Lower leg skin (tissue), 4 donors: ENCODE data around the gene KIF13A. TPM values are rescaled to one million over a fixed set of nuclear protein-coding genes. Genes with fewer than 3 reads are reported as not detected.

ENCODE experiments used
- DNase-seq, 2 donors: peaks; one replicate each; pipeline ENCODE4 v3.0.0-alpha.2; 2019; ENCODE audit warnings: low spot score in 2 of 2
- H3K4me3 ChIP-seq: fragments of 200-600 bp; sonication (generic); 2 replicates; pipeline ENCODE4 v1.5.1; 2017; ENCODE audit warnings: mild to moderate bottlenecking, low read depth; ENCODE audit not compliant: poor library complexity, severe bottlenecking
- POLR2A ChIP-seq, 2 donors: fragments of 450-650 bp; IDR thresholded peaks; one replicate each; pipeline ENCODE4 v1.6.1; 2016 to 2017; ENCODE audit warnings: antibody characterized with exemption in 2 of 2, mild to moderate bottlenecking in 1 of 2, moderate library complexity in 1 of 2
- WGBS, 2 donors: methylation state at CpG; one replicate each; pipeline ENCODE4 v1.1.5; 2018; 5-methylcytosine and 5-hydroxymethylcytosine counted together
- intact Hi-C: fragments of 100-400 bp; cut with DNase I; formaldehyde crosslinking; loops from one replicate; pipeline ENCODE4 v1.15.0; 2023; ENCODE audit warnings: low total_unique reads
- total RNA-seq, 4 donors: library from RNA; depleted of rRNA; stranded (reverse); fragments of >200 nt; gene quantifications; one replicate each; pipeline ENCODE4 v1.1.0, GENCODE V29; 2016
- TF ChIP-seq, protein P1 (sequence below), 3 donors: fragments of 450-650 bp; IDR thresholded peaks; one replicate each; pipeline ENCODE4 v1.5.1; 2016; ENCODE audit warnings: antibody characterized with exemption in 3 of 3, mild to moderate bottlenecking in 3 of 3, moderate library complexity in 2 of 3

KIF13A gene
- total RNA-seq, 4 donors from 2014 or later, result 54.4 to 88.5 (median 60.6) TPM

DNA sequence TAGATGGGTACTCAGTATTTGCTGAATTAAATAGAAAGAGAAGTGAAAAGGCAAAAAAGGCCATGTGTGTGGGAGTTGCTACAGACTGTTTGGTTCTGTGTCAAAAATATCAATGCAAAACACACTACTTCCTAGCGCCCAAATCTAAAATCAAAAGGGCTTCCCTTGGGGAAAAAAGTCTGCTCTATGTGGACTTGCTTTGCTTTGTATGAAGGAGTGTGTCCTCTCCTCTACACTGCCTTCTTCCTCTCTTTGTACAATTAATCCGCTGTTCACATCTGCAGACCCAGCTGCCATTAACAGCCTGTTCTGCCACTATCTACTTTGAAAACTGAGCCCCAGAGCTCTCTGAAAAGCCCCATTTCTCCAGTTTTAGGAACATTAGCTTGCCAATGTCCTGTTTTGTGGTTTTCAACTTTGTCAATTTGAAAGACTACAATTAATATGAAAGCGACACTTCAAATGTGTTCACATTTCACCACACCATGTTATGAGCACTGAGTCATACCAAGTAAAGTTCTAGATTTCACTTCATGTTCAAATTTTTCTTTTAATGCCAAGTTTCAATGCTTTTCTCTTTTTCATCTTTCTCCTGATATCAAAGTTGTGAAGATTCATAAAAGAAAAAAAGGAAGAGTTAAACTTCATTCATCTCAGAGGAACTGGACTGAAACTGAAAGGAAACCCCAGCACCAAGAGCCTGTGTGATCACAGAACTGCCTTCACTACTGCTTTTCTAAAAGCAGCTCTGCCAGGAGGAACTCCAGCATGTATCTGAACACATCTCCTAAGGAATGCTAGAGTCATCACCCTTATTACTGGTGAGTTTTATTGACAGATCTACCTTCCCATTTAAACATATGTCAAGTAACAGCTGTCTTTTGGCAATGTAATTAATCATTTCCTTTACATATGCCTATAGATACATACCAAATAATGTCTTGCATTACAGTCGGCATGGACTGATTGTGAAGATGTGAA lies 102.6 kb downstream of the KIF13A start:
- H3K4me3 ChIP-seq, result no peak overlapping the region
- no peak for DNase-seq
- intact Hi-C loops, result no loop called here
- 52 to 54% methylated on average over 4 of the region's 4 CpGs for WGBS, 2 donors
- no peak for TF ChIP-seq POLR2A (IDR thresholded peaks at IDR 0.05)
- TF ChIP-seq, protein P1, sequence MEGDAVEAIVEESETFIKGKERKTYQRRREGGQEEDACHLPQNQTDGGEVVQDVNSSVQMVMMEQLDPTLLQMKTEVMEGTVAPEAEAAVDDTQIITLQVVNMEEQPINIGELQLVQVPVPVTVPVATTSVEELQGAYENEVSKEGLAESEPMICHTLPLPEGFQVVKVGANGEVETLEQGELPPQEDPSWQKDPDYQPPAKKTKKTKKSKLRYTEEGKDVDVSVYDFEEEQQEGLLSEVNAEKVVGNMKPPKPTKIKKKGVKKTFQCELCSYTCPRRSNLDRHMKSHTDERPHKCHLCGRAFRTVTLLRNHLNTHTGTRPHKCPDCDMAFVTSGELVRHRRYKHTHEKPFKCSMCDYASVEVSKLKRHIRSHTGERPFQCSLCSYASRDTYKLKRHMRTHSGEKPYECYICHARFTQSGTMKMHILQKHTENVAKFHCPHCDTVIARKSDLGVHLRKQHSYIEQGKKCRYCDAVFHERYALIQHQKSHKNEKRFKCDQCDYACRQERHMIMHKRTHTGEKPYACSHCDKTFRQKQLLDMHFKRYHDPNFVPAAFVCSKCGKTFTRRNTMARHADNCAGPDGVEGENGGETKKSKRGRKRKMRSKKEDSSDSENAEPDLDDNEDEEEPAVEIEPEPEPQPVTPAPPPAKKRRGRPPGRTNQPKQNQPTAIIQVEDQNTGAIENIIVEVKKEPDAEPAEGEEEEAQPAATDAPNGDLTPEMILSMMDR (IDR thresholded peaks at IDR 0.05), result no peak

- no peak for TF ChIP-seq POLR2A (IDR thresholded peaks at IDR 0.05)
- 98 to 100% methylated on average over 2 of the region's 2 CpGs for whole genome bisulfite sequencing, 2 donors
- intact Hi-C loops, result no loop called here
- no peak overlapping the region for H3K4me3 ChIP-seq
- no peak for DNase-seq
Measured at GRCh38 chr6:17883665-17884497, 103.6 kb downstream of the KIF13A start.

- no peak overlapping the region for H3K4me3 ChIP-seq
- intact Hi-C loops, result no loop called here
- no peak for TF ChIP-seq POLR2A (IDR thresholded peaks at IDR 0.05)
- TF ChIP-seq, protein P1 (IDR thresholded peaks at IDR 0.05), result no peak
- 92 to 93% methylated on average over 11 of the region's 11 CpGs for WGBS, 2 donors
- DNase-seq, result no peak
Measured at GRCh38 chr6:17881085-17881858, 106.2 kb downstream of the KIF13A start.

DNA sequence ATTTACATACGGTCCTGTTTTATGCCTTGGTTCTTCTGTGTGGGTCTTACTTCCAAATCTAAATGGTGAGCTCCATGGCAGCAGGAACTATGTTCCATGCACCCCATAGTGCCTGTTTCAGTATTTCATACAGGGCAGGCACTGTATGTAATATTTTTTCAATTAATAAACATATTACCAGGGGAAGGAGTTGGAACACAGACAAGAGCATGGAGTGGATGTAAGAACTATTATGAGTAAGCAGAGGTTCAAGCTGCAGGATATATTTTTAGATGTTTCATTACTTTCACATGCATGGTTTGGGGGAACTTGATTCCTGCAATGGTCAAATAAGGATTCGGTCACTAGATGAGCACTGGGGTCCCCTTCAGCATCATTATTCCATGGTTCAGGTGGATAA lies 108.3 kb downstream of the KIF13A start:
- intact Hi-C loops, result no loop called here
- no peak for DNase-seq
- H3K4me3 ChIP-seq, result no peak overlapping the region
- TF ChIP-seq, protein P1 (IDR thresholded peaks at IDR 0.05), result no peak
- no peak for TF ChIP-seq POLR2A (IDR thresholded peaks at IDR 0.05)
- 68 to 78% methylated on average over 2 of the region's 2 CpGs for WGBS, 2 donors

DNA sequence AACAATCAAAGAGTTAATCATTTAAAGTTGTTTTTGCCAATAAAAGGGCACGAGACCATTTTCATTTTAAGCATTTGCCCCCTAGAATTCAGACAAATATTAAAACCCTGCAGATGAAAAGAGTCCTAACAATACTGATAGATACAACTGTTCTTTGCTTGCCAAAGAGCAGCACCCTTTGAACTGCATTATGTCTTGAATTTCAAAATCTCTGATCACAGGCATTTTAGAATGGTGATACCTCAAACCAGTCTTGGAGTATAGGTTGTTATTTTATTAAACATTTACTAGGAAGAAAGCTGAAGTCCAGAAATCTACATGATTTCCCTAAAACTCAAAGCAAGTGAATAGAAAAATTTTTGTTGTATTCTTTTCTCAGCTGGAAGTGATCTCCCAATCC lies 108.7 kb downstream of the KIF13A start:
- intact Hi-C loops, result no loop called here
- DNase-seq, result no peak
- WGBS, 2 donors, result 70 to 81% methylated on average over 1 of the region's 1 CpG
- no peak overlapping the region for H3K4me3 ChIP-seq
- TF ChIP-seq, protein P1 (IDR thresholded peaks at IDR 0.05), result no peak
- no peak for TF ChIP-seq POLR2A (IDR thresholded peaks at IDR 0.05)
